ENCODE results near the gene KRT26. TPM values are rescaled to one million over a fixed set of nuclear protein-coding genes. Genes with fewer than 3 reads are reported as not detected.
"Not testable (repeated sequence)": the region's sequence is repeated elsewhere in the genome, so short reads cannot be mapped to it uniquely, and the experiment has no call there.

KRT26 gene
- total RNA-seq, 2 donors from 2014 or later, result not detected

DNA sequence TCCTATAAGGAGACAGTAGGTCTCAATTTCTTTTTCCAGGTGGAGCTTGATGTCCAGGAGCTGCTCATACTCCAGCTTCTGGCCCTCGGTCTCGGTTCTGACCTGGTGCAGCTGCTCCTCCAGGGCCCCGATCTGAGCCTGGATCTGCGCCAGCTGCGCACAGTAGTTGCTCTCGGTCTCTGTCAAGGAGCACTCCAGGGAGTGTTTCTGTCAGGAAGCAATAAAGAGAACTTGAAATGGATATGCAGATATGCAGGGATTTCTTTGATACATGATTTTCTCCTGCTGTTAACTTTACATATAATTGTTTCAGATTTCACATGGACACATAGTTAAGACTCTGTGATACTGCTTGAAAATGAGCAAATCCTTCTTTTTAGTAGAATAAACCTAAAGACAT, 21.6 kb downstream of the KRT26 start:
- DNase-seq (ENCODE audit: low spot score), result no peak
- intact Hi-C loops (cut with DNase I), result no loop called here

DNA sequence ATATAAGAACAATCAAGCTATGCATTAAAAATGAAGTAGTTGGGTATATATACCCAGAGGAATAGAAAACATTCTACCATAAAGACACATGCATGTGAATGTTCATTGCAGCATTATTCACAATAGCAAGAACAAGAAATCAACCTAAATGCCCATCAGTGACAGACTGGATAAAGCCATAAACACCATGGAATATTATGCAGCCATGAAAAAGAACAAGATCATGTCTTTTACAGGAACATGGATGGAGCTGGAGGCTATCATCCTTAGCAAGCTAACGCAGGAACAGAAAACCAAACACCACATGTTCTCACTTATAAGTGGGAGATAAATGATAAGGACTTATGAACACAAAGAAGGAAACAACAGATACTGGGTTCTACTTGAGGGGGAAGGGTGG, 23.3 kb downstream of the KRT26 start:
- DNase-seq (ENCODE audit: low spot score); intact Hi-C loops (cut with DNase I): not testable (repeated sequence)

GRCh38 chr17:40738553-40738952, 33.4 kb downstream of the KRT26 start:
- intact Hi-C loops (cut with DNase I), result no loop called here
- no peak for DNase-seq (ENCODE audit: low spot score)

DNA sequence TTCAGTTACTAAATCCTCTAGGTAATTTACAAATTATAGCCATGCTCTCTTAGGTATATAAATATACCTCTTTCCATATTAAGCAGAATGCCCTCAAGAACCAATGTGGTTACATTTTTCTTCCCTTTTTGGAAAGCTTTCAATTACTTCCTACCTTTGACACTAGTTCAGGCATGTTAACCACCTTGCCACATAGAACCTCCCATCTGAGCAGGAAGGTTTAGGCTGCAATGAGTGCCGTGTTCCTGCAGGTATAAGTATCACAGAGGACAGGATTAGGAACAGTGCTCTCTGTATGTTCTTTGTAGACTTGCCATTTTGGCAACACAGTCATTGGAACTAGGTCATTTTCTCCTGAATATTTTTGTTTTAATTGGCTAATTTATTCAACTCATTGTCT, 37.0 kb downstream of the KRT26 start:
- intact Hi-C loops (cut with DNase I), result no loop called here
- no peak for DNase-seq (ENCODE audit: low spot score)

DNA sequence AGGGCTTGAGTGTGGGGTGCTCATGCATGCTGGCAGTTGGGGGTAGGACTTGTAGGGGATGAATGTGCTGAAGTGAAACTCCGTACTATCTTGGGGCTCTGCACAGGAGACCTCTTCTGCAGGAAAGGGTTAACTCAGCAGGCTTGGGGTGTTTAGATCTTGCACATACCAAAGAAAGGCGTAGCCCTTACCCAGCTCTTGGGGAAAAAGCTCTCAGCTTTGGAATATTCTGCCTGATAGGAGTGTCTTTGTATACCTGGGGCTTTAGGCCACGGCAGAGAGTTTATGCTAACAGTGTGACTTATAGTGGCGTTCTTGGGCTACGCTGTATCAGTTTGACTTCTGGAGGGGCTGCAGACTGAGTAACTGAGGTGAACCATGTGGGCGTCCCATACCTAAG, 38.0 kb downstream of the KRT26 start:
- intact Hi-C loops (cut with DNase I), result no loop called here
- DNase-seq (ENCODE audit: low spot score), result no peak

- DNase-seq (ENCODE audit: low spot score), result no peak
- intact Hi-C loops (cut with DNase I), result no loop called here
Observed at GRCh38 chr17:40730970-40731369, 41.0 kb downstream of the KRT26 start.

DNA sequence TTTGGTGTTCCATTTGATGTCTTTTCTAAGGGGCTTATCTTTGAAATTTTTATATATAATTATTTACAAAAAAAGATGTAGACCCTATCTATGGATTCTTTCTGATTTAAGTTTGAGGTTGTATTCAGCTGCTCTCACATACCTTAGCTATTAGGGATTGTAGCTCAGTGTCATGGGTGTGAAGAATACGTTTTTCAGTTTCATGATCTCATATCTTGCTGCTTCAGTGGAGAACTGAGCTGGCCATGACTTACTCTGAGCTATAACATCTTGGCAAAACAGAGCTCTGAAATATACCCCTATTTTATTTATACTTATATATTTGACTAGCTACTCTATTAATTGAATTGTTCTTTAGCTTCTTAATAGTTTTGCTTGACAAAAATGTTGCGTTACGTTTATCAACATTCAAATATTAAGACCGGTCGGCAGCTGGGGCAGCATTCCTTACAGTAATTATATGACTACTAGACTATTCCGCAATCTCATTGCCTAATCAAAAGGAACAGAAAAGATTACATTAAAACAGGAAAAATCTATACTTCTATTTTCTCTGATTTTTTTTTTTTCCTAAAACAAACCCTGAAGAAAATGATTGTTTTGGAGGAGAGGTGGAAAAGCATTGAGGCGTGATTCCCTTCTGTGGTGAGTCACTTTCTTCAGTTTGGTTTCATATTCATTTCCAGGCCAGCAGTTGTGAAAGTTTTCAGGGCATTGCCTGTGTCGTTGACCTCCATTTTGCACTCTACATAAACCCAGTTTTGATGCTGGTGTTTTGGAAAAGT, 44.4 kb downstream of the KRT26 start:
- no peak for DNase-seq (ENCODE audit: low spot score)
- intact Hi-C loops (cut with DNase I), result no loop called here

DNA sequence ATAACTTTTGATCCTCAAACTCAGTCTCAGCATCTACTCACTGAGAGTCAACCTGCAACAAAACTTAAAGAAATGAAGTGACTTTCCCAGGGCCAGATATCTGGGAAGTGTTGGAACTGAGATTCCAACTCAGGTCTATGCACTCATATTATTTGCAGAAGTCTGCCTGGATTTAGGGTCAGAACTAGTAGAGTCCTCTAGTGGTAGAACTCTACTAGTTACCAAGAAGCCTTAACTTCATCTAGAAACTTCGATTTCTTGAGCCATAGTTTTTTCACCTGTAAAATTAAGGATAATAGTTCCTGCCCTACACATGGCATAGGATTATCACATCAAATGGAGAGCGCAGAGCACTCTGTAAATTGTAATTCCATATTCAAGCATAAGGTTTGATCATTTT, 45.1 kb downstream of the KRT26 start:
- intact Hi-C loops (cut with DNase I), result no loop called here
- DNase-seq (ENCODE audit: low spot score), result no peak

- DNase-seq (ENCODE audit: low spot score), result no peak
- intact Hi-C loops (cut with DNase I), result no loop called here
Observed at GRCh38 chr17:40724656-40725055, 47.3 kb downstream of the KRT26 start.

DNA sequence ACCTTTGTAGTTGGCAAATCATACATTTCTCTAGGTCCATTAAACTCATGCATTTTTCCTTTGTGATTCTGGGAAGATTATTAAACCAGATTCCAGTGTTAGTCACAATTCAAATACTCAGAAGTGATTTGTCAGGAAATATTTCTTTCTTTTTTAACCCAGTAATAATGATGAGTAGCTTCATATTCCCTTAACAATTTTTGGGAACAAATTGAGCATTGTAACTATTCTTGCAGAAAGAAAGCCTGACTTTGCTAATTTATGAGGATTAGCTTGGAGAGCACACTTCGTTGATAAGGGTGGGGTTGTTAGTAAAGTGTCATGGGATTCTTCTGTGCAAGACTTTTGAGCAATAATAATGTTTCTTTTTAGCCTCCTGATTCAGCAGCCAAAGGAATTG, 49.8 kb downstream of the KRT26 start:
- intact Hi-C loops (cut with DNase I), result no loop called here
- no peak for DNase-seq (ENCODE audit: low spot score)

DNA sequence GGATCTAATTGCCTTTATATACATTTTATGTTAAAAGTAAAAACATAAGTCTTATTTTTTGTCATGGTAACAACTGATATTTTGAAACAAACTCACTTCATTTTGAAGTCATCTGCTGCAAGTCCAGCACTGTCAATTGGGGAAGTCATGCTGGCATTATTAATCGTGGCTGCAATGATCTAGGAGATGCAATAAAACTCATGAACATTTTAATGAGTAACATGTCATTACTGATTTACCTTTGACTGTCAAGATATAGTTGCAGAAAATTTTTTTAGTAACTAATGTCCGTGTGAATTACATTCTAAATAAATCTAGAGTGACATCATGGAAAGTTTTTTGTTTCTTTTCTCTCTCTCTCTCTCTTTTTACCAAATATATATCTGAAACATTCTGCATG, 51.1 kb downstream of the KRT26 start:
- intact Hi-C loops (cut with DNase I), result no loop called here
- DNase-seq (ENCODE audit: low spot score), result no peak

DNA sequence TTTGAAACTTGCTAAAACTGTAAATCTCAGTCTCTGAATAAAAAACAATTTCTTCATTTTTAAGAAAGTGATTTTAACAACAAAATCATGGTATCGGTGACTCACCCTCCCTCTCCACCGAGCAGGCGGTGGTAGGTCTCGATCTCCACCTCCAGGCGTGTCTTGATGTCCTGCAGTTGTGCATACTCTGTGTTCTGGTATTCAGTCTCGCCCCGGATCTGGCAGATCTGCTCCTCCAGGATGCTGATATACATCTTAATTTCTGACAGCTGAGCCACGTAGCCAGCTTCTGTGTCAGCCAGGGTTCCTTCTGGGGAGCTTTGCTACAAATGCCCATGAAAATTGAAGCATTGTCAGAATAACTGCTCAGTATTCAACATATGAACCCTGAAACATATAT, 53.1 kb downstream of the KRT26 start:
- intact Hi-C loops (cut with DNase I), result no loop called here
- no peak for DNase-seq (ENCODE audit: low spot score)

- DNase-seq (ENCODE audit: low spot score), result no peak
- intact Hi-C loops (cut with DNase I), result no loop called here
Observed at GRCh38 chr17:40717776-40718175, 54.2 kb downstream of the KRT26 start.

Other genes starting within 250 kb of the KRT26 start
- gene CCR7, start 206.7 kb downstream of the KRT26 start, total RNA-seq, result under 1 TPM; 0.46 to 0.62 TPM
- 100 to 1,000 TPM in 1 of 2 donors, 10 to 100 TPM in 1; 80.7 to 101 TPM for gene SMARCE1, start 124.4 kb downstream of the KRT26 start, total RNA-seq
- 1 to 10 TPM; 1.1 to 7.7 TPM for gene KRT222, start 107.0 kb downstream of the KRT26 start, total RNA-seq
- gene KRT24, start 68.4 kb downstream of the KRT26 start, total RNA-seq, result not detected
- not detected for gene KRT25, start 16.9 kb downstream of the KRT26 start, total RNA-seq
- under 1 TPM in 1 of 2 donors, not detected in 1; 0.42 TPM for gene KRT27, start 10.3 kb upstream of the KRT26 start, total RNA-seq
- not detected for gene KRT28, start 27.8 kb upstream of the KRT26 start, total RNA-seq
- 10 to 100 TPM; 36.9 to 44.9 TPM for gene KRT10, start 50.4 kb upstream of the KRT26 start, total RNA-seq
- gene KRT12, start 95.0 kb upstream of the KRT26 start, total RNA-seq, result not detected
- gene KRT20, start 113.0 kb upstream of the KRT26 start, total RNA-seq, result not detected
- gene KRT23, start 165.4 kb upstream of the KRT26 start, total RNA-seq, result under 1 TPM; 0.24 to 0.37 TPM
- not detected for gene KRT39, start 194.7 kb upstream of the KRT26 start, total RNA-seq
- gene KRT40, start 212.1 kb upstream of the KRT26 start, total RNA-seq, result not detected
- gene KRTAP3-3, start 222.0 kb upstream of the KRT26 start, total RNA-seq, result not detected
- not detected for gene KRTAP3-2, start 227.7 kb upstream of the KRT26 start, total RNA-seq
- gene KRTAP3-1, start 236.9 kb upstream of the KRT26 start, total RNA-seq, result not detected

All from posterior vena cava (tissue), 2 donors.